ENCODE measurements around the gene HMGCLL1. TPM values are rescaled to one million over a fixed set of nuclear protein-coding genes. Genes with fewer than 3 reads are reported as not detected.

HMGCLL1 gene
- total and polyA plus RNA-seq, 2 donors (not counting 3 experiments of a cell fraction or from before 2014, with no cell fraction given): not detected

DNA sequence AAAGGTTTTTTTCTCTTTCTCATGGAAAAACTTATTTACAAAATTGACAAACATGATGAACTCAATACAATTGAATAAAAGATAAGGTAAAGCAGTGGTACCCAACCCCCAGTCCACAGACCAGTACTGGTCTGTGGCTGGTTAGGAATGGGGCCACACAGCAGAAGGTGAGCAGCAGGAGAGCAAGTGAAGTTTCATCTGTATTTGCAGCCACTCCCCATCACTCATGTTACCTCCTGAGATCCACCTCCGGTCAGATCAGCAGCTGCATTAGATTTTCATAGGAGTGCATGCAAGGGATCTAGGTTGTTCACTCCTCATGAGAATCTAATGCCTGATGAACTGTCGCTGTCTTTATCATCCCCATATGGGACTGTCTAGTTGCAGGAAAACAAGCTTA is 47.5 kb downstream of the HMGCLL1 start:
- Histone ChIP-seq H3K9ac (replicated peaks; ENCODE audit: extremely low read depth, insufficient read depth, low read length) (no peak overlapping the region), H3K27me3 (ENCODE audit: control insufficient read depth in 2 of 2, insufficient read depth in 2 of 2, low read length in 2 of 2) (no peaks in the 10 kb centered on the region), H3K4me2 (ENCODE audit: insufficient read depth, low read length) (no peak overlapping the region), H3K4me1 (ENCODE audit: control insufficient read depth, extremely low read depth, insufficient read depth, low read length) (no peaks in the 10 kb centered on the region), H3K79me2 (ENCODE audit: control insufficient read depth, insufficient read depth, low read length) (no peaks in the 10 kb centered on the region), H3K9me3 (replicated peaks; ENCODE audit: control insufficient read depth, insufficient read depth, low read length) (no peaks in the 10 kb centered on the region), H3K36me3 (ENCODE audit: control insufficient read depth in 2 of 2, extremely low read depth in 1 of 2, insufficient read depth in 2 of 2, low read length in 2 of 2) (no peaks in the 10 kb centered on the region), H3K4me3 (replicated peaks in 1 of 3; ENCODE audit: insufficient read depth in 1 of 3, low read depth in 1 of 3, low read length in 3 of 3) (no peak overlapping the region), H3K27ac (ENCODE audit: insufficient read depth, low read depth, low read length) (no peak overlapping the region), H2AFZ (ENCODE audit: low read depth, low read length) (no peak overlapping the region), H3K9me1 (replicated peaks; ENCODE audit: control insufficient read depth, extremely low read depth, insufficient read depth, low read length) (no peaks in the 10 kb centered on the region), H4K20me1 (replicated peaks; ENCODE audit: control insufficient read depth, extremely low read depth, insufficient read depth, low read length) (no peaks in the 10 kb centered on the region)
- no TSS peak for BruUV-seq (replicated peaks)
- POLR2A ChIA-PET: no interaction called here
- CTCF ChIA-PET: no interaction called here
- intact Hi-C loops (cut with micrococcal nuclease): no loop called here
- no peak for DNase-seq (ENCODE audit: low read depth, low spot score)
- no peak for FAIRE-seq
- dilution Hi-C loops (cut with MboI; ENCODE audit: extremely low pct_ligation_motif_present, low sequenced_read_pairs): no loop called here
- TF ChIP-seq, protein P1, sequence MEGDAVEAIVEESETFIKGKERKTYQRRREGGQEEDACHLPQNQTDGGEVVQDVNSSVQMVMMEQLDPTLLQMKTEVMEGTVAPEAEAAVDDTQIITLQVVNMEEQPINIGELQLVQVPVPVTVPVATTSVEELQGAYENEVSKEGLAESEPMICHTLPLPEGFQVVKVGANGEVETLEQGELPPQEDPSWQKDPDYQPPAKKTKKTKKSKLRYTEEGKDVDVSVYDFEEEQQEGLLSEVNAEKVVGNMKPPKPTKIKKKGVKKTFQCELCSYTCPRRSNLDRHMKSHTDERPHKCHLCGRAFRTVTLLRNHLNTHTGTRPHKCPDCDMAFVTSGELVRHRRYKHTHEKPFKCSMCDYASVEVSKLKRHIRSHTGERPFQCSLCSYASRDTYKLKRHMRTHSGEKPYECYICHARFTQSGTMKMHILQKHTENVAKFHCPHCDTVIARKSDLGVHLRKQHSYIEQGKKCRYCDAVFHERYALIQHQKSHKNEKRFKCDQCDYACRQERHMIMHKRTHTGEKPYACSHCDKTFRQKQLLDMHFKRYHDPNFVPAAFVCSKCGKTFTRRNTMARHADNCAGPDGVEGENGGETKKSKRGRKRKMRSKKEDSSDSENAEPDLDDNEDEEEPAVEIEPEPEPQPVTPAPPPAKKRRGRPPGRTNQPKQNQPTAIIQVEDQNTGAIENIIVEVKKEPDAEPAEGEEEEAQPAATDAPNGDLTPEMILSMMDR (IDR thresholded peaks at IDR 0.05; ENCODE audit: extremely low read depth in 1 of 2, insufficient read depth in 1 of 2, low read depth in 1 of 2, low read length in 2 of 2): no peak
- TF ChIP-seq POLR2AphosphoS5 (IDR thresholded peaks at IDR 0.05; ENCODE audit: insufficient read depth, low read depth, low read length): no peak
- TF ChIP-seq MYC (IDR thresholded peaks at IDR 0.05; ENCODE audit: low read depth, low read length): no peak
- no peak for TF ChIP-seq POLR2A (IDR thresholded peaks at IDR 0.05; ENCODE audit: low read depth, low read length)
- TF ChIP-seq EZH2 (IDR thresholded peaks at IDR 0.05; ENCODE audit: borderline replicate concordance, low read depth, low read length, severe bottlenecking): no peak
- no peak for TF ChIP-seq GATA2 (IDR thresholded peaks at IDR 0.05; ENCODE audit: insufficient read depth, insufficient read length, low read depth, low read length)
- TF ChIP-seq JUN (IDR thresholded peaks at IDR 0.05; ENCODE audit: borderline replicate concordance, insufficient read depth, insufficient read length, low read depth): no peak
- TF ChIP-seq, protein P2, sequence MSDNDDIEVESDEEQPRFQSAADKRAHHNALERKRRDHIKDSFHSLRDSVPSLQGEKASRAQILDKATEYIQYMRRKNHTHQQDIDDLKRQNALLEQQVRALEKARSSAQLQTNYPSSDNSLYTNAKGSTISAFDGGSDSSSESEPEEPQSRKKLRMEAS (IDR thresholded peaks at IDR 0.05; ENCODE audit: insufficient read depth, insufficient read length): no peak
- no peak for TF ChIP-seq FOS (IDR thresholded peaks at IDR 0.05; ENCODE audit: borderline replicate concordance, insufficient read depth, low read length)
